PC-3 (cell line): ENCODE data around the gene FILIP1L. TPM values are rescaled to one million over a fixed set of nuclear protein-coding genes. Genes with fewer than 3 reads are reported as not detected.
A peak's percentile ranks its signal among the peaks of the same experiment; 100 is the strongest.

ENCODE experiments used
- ATAC-seq: fragments of 200-7000 bp; cut with Tn5 transposase; 2 replicates; pipeline ENCODE4 v1.9.1; 2020; ENCODE audit warnings: mild to moderate bottlenecking, moderate library complexity
- BruUV-seq: library from RNA; stranded (reverse); fragments of 400-500 nt; replicated peaks from 2 replicates; lab custom pipeline; 2021; lab: Mats Ljungman, UMichigan
- CTCF ChIA-PET: fragments of 300-600 bp; sonication (Branson Sonifier 250); formaldehyde crosslinking; loops from one replicate; lab custom pipeline; 2022; ENCODE audit warnings: antibody characterized with exemption; lab: Charles Lee
- POLR2A ChIA-PET: fragments of 300-600 bp; sonication (Branson Sonifier 250); formaldehyde crosslinking; loops from one replicate; lab custom pipeline; 2022; ENCODE audit warnings: antibody characterized with exemption; ENCODE audit not compliant: unreplicated experiment; lab: Charles Lee
- DNase-seq: peaks from one replicate; pipeline ENCODE4 v3.0.0-alpha.2; 2015
- H2AFZ ChIP-seq: fragments of 300-600 bp; sonication (generic); 2 replicates; pipeline ENCODE4 v1.6.0; 2016; ENCODE audit warnings: antibody characterized with exemption, low read length
- H3F3A ChIP-seq: fragments of 300-600 bp; sonication (generic); one replicate; pipeline ENCODE4 v1.6.0; 2017; ENCODE audit warnings: antibody characterized with exemption, low read length, control low read depth, mild to moderate bottlenecking; ENCODE audit not compliant: unreplicated experiment
- H3K27ac ChIP-seq: fragments of 300-600 bp; sonication (generic); 2 replicates; pipeline ENCODE4 v1.5.1; 2016; ENCODE audit warnings: mild to moderate bottlenecking, low read length
- H3K27me3 ChIP-seq: fragments of 300-600 bp; sonication (generic); 2 replicates; pipeline ENCODE4 v1.6.1; 2016; ENCODE audit warnings: low read length, mixed read lengths
- H3K36me3 ChIP-seq: fragments of 300-600 bp; sonication (generic); 2 replicates; pipeline ENCODE4 v1.6.1; 2016; ENCODE audit warnings: low read depth, mixed run types, low read length, mixed read lengths
- H3K4me1 ChIP-seq: fragments of 300-600 bp; sonication (generic); 2 replicates; pipeline ENCODE4 v1.5.1; 2016; ENCODE audit warnings: low read length; ENCODE audit not compliant: insufficient read depth
- H3K4me2 ChIP-seq: fragments of 300-600 bp; sonication (generic); 2 replicates; pipeline ENCODE4 v1.6.0; 2016; ENCODE audit warnings: low read length
- H3K4me3 ChIP-seq: fragments of 300-600 bp; sonication (generic); 2 replicates; pipeline ENCODE4 v1.5.1; 2016; ENCODE audit warnings: mild to moderate bottlenecking, low read length, mixed read lengths
- H3K79me2 ChIP-seq: fragments of 300-600 bp; sonication (generic); 2 replicates; pipeline ENCODE4 v1.6.1; 2017; ENCODE audit warnings: low read length, mixed read lengths
- H3K9ac ChIP-seq: fragments of 300-600 bp; sonication (generic); 2 replicates; pipeline ENCODE4 v1.6.0; 2016; ENCODE audit warnings: mild to moderate bottlenecking, low read length
- H3K9me2 ChIP-seq: fragments of 300-600 bp; sonication (generic); replicated peaks from 2 replicates; pipeline ENCODE4 v1.6.1; 2016; ENCODE audit warnings: mixed run types, low read length, mixed read lengths
- H3K9me3 ChIP-seq: fragments of 300-600 bp; sonication (generic); 2 replicates; pipeline ENCODE4 v1.6.1; 2016; ENCODE audit warnings: low read length, mixed read lengths
- H4K20me1 ChIP-seq: fragments of 300-600 bp; sonication (generic); 2 replicates; pipeline ENCODE4 v1.6.1; 2016; ENCODE audit warnings: low read length, mixed read lengths
- EZH2 ChIP-seq: fragments of 300-600 bp; sonication (generic); IDR thresholded peaks from one replicate; pipeline ENCODE4 v1.6.1; 2017; ENCODE audit warnings: antibody characterized with exemption, mild to moderate bottlenecking, low read length; ENCODE audit not compliant: unreplicated experiment
- EZH2phosphoT487 ChIP-seq: fragments of 300-600 bp; sonication (generic); IDR thresholded peaks from 2 replicates; pipeline ENCODE4 v1.6.1; 2018; ENCODE audit warnings: mild to moderate bottlenecking, antibody characterized with exemption, low read length, borderline replicate concordance
- intact Hi-C: fragments of 100-400 bp; cut with micrococcal nuclease; formaldehyde crosslinking; loops from 2 replicates; pipeline ENCODE4 v1.9.0; 2023
- total RNA-seq: library from RNA; depleted of rRNA; stranded (reverse); fragments of >200 nt; gene quantifications from 2 replicates; pipeline ENCODE4 v1.2.3, GENCODE V29; 2014
- TF ChIP-seq, protein P1 (sequence below): fragments of 300-600 bp; sonication (generic); conservative IDR thresholded peaks from 2 replicates; pipeline ENCODE4 v1.5.1; 2017; ENCODE audit warnings: antibody characterized with exemption, low read depth, mild to moderate bottlenecking, low read length

The FILIP1L gene
- total RNA-seq, 1 experiment from 2014 or later: not detected

DNA sequence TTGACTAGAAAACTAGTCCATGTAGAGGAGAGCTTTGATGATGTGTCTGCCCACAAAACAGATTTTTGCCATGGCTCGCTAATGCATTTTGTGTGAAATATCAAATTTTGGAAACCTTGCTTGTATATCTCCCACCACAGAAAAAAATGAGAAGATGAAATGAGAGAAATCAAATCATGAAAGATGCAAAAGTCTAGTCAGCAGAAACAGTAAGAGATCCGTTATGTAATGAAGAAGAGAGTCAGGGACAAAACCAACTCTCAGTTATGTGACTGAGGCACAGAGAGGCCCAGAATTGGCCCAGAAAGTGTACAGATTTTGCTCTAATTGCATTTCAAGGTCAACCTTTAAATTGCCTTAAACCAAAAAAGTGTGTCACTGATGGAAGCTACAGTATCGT is 107.0 kb downstream of the FILIP1L start:
- ChIA-PET POLR2A (no interaction called here), CTCF (interaction anchor here (0.7 to 1.4 kb wide), 2 partner anchors 19 to 164 kb away, joined by 3 to 8 read pairs; no protein-coding TSS in a partner anchor)
- Histone ChIP-seq H3K79me2 (peaks cover 12% of the 10 kb centered on the region; the same call in 1 of the 2 replicates), H4K20me1 (no peaks in the 10 kb centered on the region), H3K9ac (no peak overlapping the region), H3K27ac (no peak overlapping the region), H3K4me1 (peaks cover 31% of the 10 kb centered on the region), H3K4me2 (no peak overlapping the region), H3K9me2 (no peaks in the 10 kb centered on the region), H3K4me3 (no peak overlapping the region), H3K9me3 (no peaks in the 10 kb centered on the region), H3K36me3 (peaks cover 3% of the 10 kb centered on the region; the same call in 1 of the 2 replicates), H3F3A (no peaks in the 10 kb centered on the region), H3K27me3 (no peaks in the 10 kb centered on the region), H2AFZ (no peak overlapping the region)
- no peak for ATAC-seq
- DNase-seq: no peak
- TF ChIP-seq EZH2phosphoT487: no peak
- TF ChIP-seq, protein P1, sequence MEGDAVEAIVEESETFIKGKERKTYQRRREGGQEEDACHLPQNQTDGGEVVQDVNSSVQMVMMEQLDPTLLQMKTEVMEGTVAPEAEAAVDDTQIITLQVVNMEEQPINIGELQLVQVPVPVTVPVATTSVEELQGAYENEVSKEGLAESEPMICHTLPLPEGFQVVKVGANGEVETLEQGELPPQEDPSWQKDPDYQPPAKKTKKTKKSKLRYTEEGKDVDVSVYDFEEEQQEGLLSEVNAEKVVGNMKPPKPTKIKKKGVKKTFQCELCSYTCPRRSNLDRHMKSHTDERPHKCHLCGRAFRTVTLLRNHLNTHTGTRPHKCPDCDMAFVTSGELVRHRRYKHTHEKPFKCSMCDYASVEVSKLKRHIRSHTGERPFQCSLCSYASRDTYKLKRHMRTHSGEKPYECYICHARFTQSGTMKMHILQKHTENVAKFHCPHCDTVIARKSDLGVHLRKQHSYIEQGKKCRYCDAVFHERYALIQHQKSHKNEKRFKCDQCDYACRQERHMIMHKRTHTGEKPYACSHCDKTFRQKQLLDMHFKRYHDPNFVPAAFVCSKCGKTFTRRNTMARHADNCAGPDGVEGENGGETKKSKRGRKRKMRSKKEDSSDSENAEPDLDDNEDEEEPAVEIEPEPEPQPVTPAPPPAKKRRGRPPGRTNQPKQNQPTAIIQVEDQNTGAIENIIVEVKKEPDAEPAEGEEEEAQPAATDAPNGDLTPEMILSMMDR: no peak
- no peak for TF ChIP-seq EZH2
- intact Hi-C loops: loop anchor here (1.0 to 5.0 kb wide), 2 partner anchors 150 to 164 kb away; no protein-coding TSS in a partner anchor
- no TSS peak for BruUV-seq

DNA sequence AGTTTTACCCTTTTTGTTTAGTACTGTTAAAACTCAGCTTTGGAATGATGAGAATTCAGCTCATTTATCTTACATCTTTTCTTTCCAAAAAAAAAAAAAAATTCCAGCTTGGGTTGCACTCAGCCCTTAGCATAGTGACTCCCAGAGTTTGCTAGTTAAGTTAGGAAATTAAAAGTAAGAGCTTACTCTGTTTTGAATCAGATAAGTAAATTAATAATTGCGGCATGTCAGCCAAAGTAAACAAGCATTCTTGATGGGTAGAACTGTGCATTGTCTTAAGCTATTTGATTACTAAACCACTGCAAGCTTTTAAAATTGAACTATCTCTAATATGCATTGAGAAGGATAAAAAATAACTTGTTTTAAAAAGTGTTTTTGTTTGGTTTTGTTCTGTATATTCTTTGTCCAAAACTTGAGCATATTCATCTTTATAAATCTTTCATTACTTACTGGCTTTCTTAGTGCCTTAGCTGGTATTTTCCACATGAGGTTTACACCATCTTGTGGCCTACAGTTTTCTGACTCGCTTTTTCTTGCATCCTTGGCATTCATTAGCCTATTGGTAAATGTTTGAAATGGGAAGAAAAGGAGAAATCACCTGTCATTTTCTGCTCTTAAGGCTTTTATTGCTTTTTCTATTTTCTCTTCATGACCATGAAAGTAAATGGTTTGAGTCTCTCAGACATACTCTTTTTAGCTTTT is 107.6 kb downstream of the FILIP1L start:
- CTCF ChIA-PET: interaction anchor here (0.6 to 1.4 kb wide), 7 partner anchors 19 to 175 kb away, joined by 3 to 8 read pairs (median 4); no protein-coding TSS in a partner anchor
- Histone ChIP-seq H3K4me1 (peaks cover 34% of the 10 kb centered on the region), H3F3A (no peaks in the 10 kb centered on the region), H4K20me1 (no peaks in the 10 kb centered on the region), H3K4me3 (no peak overlapping the region), H2AFZ (no peak overlapping the region), H3K27ac (no peak overlapping the region), H3K9ac (no peak overlapping the region), H3K4me2 (0 out of 2 replicates have a peak overlapping the region, but pooled peaks have one; percentile 0), H3K9me3 (no peaks in the 10 kb centered on the region), H3K9me2 (no peaks in the 10 kb centered on the region), H3K36me3 (peaks cover 3% of the 10 kb centered on the region; the same call in 1 of the 2 replicates), H3K27me3 (no peaks in the 10 kb centered on the region), H3K79me2 (peaks cover 12% of the 10 kb centered on the region; the same call in 1 of the 2 replicates)
- intact Hi-C loops: loop anchor here (1.0 to 5.0 kb wide), 2 partner anchors 149 to 163 kb away; no protein-coding TSS in a partner anchor
- TF ChIP-seq, protein P1: peak; percentile 44; the same call in 1 of the 2 replicates
- TF ChIP-seq EZH2: no peak
- TF ChIP-seq EZH2phosphoT487: no peak
- BruUV-seq: no TSS peak
- ATAC-seq: peak; percentile 53
- DNase-seq: peak; percentile 35
- POLR2A ChIA-PET: no interaction called here
